ENCODE results near the gene CFAP251. TPM values are rescaled to one million over a fixed set of nuclear protein-coding genes. Genes with fewer than 3 reads are reported as not detected.

Gene CFAP251
- total and polyA plus RNA-seq, 2 of the 8 experiments (the other 6 are each of a cell fraction or from before 2014, with no cell fraction given), result 1.8 to 2.9 TPM

GRCh38 chr12:121899590-121899989 lies 18.8 kb upstream of the CFAP251 start:
- peaks cover 10 to 34% (median 19%) of the 10 kb centered on the region in 4 experiments; a peak in 7 of 8 replicates for H3K36me3 ChIP-seq (ENCODE audit: control insufficient read depth in 2 of 4, insufficient read depth in 4 of 4, low read length in 3 of 4)
- CTCF ChIA-PET (ENCODE audit: partially characterized antibody), result interaction anchor here (0.9 to 1.2 kb wide), 2 partner anchors 87 to 110 kb away, joined by 3 to 4 read pairs; no protein-coding TSS in a partner anchor

More at GRCh38 chr12:121899590-121899989, 18.8 kb upstream of the CFAP251 start:
- Histone ChIP-seq H4K91ac (replicated peaks; ENCODE audit: insufficient read length, low read length) (no peak overlapping the region), H3K56ac (replicated peaks; ENCODE audit: insufficient read length, low read depth, low read length) (no peak overlapping the region), H3K4ac (replicated peaks; ENCODE audit: insufficient read length, low read depth, low read length) (no peak overlapping the region), H2BK5ac (ENCODE audit: low read depth, low read length) (no peak overlapping the region), H3K4me3 (ENCODE audit: extremely low read depth in 1 of 4, insufficient read depth in 2 of 4, low read depth in 3 of 4, low read length in 4 of 4) (no peak overlapping the region), H3K18ac (ENCODE audit: extremely low read depth, low read length) (no peak overlapping the region), H2BK12ac (ENCODE audit: low read depth, low read length) (no peak overlapping the region), H3K27ac (ENCODE audit: low read depth, low read length) (no peak overlapping the region), H3K27me3 (replicated peaks in 1 of 4; ENCODE audit: control insufficient read depth in 3 of 4, extremely low read depth in 1 of 4, insufficient read depth in 3 of 4, low read length in 3 of 4) (no peaks in the 10 kb centered on the region), H4K5ac (ENCODE audit: insufficient read length, low read depth, low read length) (no peak overlapping the region), H3K14ac (ENCODE audit: insufficient read length) (no peak overlapping the region), H2AFZ (ENCODE audit: low read length) (no peak overlapping the region), H2AK5ac (ENCODE audit: low read depth, low read length) (no peak overlapping the region), H2BK120ac (replicated peaks; ENCODE audit: low read depth, low read length) (no peak overlapping the region), H2BK20ac (ENCODE audit: low read length) (no peak overlapping the region), H3K4me1 (replicated peaks in 1 of 4; ENCODE audit: control insufficient read depth in 3 of 4, insufficient read depth in 4 of 4, low read length in 3 of 4) (no peaks in the 10 kb centered on the region), H3K79me1 (ENCODE audit: low read depth, low read length) (no peaks in the 10 kb centered on the region; the same call in 1 of the 2 replicates), H3K4me2 (ENCODE audit: insufficient read depth in 1 of 2, low read depth in 2 of 2, low read length in 2 of 2) (no peak overlapping the region), H4K8ac (ENCODE audit: extremely low read depth, insufficient read depth, low read length) (no peak overlapping the region), H3K79me2 (ENCODE audit: control insufficient read depth in 1 of 2, insufficient read depth in 2 of 2, low read length in 2 of 2) (no peaks in the 10 kb centered on the region), H3K23me2 (ENCODE audit: low read depth, low read length) (no peaks in the 10 kb centered on the region; the same call in 1 of the 2 replicates), H3K9me3 (ENCODE audit: insufficient read depth in 2 of 2, low read depth in 1 of 2, low read length in 1 of 2) (no peaks in the 10 kb centered on the region), H3K9ac (replicated peaks in 1 of 4; ENCODE audit: extremely low read depth in 1 of 4, low read depth in 3 of 4, low read length in 3 of 4) (no peak overlapping the region), H2BK15ac (ENCODE audit: low read length) (no peak overlapping the region), H4K20me1 (replicated peaks in 1 of 2; ENCODE audit: control insufficient read depth in 1 of 2, insufficient read depth in 2 of 2, low read length in 2 of 2) (peaks cover 0 to 7% of the 10 kb centered on the region in 2 experiments), H3K23ac (ENCODE audit: insufficient read length) (no peak overlapping the region)
- DNase-seq (ENCODE audit: low read depth in 1 of 2, low spot score in 2 of 2), result no peak
- FAIRE-seq, result no peak
- POLR2A ChIA-PET (ENCODE audit: partially characterized antibody), result no interaction called here
- 92% methylated on average over 14 of the region's 14 CpGs; no CpG with 5 or more reads in 1 of the 2 experiments for WGBS, 2 experiments (ENCODE audit: extremely low coverage in 1 of 2, insufficient coverage in 1 of 2, insufficient read length in 1 of 2, insufficient replicate concordance in 2 of 2, low coverage in 1 of 2, low lambda C conversion rate in 2 of 2, missing lambda C conversion rate in 1 of 2)

Data from H1 (cell line).